GM19025 (cell line): ENCODE results near the gene SEMA3E.

Experiments
- ATAC-seq: cut with Tn5 transposase; IDR thresholded peaks from one replicate; pipeline ENCODE4 v1.9.1; 2021; ENCODE audit warnings: mild to moderate bottlenecking, low read depth, moderate library complexity; ENCODE audit not compliant: unreplicated experiment

SEMA3E gene

DNA sequence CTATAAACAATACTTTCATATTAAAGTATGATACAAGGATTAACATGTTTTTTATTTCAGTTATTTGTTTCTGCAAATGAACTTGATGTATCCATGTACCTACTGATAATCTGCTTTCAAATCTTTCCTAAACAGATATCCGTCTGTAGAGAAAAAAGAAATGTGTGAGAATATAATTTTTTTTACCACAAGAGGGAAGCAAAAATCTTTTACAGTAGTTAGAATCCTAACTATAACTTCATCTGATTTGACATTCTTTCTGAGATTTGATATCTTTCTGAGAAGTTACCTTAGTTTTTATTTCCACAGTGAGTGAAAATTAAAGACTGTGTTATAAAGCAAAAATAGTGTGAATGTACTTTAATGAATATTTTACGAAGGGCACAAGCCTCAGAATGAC is 282.3 kb downstream of the SEMA3E start:
- ATAC-seq: no peak

DNA sequence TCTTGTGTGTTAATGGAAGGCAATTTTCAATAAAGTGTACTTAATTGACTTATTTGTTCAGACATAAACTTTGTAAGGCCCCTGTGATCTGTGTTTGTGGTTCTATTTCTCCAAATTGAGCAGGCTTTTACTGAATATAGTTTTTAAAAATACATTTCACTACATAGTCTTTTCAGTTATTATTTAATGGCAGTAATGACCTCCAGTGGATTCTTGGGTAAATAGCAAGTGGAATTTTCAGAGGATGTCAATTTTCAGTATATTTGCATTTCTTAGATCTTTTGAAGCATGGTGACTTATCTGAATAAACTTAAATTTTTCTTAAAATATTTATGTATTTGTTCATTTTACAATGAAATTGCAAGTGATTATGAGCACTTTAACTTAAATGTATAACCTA is 283.2 kb downstream of the SEMA3E start:
- no peak for ATAC-seq

DNA sequence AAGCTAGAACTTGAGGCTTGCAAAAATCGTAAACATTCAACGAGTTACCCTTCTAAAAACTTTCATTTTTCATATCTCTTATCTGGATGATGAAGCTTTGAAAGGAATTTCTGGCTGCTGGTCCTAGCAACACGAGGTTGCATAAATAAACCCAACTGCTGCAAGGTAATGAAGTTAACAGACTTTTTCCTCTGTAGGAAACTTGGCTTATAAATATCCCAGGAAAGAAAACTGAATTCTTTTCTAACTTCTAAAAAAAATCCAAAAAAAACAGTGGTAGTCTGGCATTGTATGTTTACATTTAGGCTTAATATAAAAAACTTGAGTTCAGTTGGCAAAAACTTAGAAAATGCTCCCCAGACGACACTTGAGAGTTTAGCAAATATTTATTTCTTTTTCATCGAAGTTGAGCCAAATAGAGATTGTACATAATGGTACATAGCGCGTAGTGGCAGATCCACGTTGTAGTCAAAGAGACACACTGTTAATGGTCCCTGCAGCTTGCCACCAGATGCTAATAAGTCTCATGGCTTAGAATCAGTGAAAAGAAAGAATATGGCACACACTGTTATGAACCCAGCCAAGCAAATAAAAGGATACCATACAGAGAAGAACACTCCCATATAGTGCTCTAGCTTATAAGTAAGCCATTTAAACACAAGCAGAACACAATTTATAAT is 285.9 kb downstream of the SEMA3E start:
- no peak for ATAC-seq

DNA sequence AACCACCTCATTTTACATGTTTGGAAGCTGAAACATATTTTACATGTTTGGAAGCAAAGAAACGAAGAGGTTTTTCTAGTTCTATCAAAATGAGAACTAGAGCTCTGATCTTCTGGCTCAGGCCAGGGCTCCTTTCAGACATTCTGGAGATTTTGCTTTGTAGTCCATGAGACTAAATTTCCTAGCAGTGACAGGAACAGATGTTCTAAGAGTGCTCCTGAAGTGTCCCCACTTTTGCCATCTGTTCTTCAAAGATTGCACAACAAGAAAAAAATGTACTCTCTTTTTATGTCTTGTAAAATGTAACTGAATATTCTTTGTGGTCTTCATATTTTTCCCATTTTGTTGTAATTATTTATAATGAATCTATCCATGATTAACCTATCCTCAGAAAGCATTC is 289.8 kb downstream of the SEMA3E start:
- no peak for ATAC-seq

DNA sequence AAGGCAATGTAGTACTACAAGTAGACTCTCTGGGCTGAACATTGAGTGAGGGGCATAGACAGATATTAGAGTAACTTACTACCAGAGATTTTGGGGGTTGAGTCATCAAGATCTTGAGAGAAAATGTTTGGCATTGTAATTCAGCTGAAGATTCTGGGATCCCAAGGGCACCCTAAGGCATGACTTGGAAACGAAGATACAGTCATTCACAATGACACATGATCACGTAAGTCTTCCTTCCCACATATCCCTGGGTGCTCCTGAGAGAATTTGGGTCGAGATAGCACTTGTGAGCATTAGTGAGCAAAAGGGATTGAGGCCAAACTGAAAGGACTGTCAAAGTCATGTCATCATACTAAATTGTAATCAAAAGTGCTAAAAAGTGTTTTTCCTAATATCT is 293.8 kb downstream of the SEMA3E start:
- ATAC-seq: no peak

DNA sequence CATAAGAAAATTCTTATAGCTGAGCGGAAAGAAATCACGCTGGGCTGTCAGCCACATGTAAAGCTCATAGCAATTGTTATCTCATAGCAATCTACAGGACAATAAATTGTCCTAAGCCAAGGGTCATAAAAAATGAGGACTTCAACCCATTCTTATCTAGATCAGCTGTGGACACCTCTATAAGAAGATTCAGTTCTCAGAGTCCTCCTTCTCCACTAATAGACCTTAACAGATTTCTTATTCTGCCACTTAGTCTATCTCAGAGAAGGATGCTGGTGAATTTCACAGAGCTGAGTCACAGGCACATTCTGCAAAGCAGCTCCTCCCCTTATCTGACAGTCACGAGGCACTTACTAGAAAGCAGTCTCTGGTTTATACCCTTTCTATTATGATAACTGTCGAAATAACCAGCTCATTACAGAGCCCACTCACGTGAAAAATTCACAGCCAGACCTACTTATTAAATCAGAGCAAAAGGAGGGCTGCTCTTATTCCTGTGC is 300.9 kb downstream of the SEMA3E start:
- no peak for ATAC-seq

DNA sequence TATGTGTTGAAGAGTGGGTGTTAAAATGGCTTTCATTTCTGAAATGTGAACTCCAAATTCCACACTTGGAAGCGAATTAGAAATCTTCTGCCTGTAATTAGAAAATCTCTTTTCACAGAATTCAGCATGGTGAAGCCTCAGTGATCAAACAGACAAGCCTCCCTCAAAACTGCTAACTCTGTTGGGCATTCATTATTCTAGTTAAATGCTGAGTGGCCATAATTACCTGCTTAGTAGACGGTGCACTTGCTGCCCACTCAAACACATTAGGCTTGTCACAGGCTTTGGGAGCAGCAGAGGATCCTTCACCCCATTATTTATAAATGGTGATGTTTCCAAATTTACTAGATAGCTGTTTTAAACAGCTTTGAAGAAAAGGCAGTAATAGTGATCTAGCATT is 309.0 kb downstream of the SEMA3E start:
- ATAC-seq: no peak

DNA sequence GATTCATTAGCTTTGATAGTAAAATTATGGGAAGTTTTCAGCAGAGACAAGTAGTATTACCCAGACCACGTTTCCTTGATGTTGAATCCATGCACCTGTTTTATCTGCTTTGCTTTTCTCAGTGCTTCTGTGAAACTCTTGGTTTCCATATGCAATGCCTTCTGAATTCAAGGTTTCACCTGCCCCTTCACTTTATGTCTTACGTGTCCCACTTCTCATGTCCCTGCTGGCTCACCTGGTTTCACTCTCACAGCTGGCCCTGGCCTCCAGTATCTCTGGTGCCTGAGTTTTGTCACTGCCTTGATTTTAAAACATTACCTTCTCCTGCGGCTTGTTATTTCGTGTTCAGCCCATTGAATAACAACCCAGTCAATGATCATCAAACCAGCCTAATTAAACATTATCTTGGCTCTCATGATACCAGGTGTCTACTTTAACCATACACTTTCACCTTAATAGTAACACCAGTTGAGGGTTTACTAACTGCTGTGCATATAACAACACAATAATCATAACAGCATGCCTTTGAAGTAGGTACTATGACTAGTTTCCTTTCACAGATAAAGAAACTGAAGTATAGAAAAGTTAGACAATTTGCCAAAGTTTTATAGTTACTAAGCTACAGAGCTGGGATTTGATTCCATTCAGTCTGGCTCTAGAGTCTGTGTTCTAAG is 310.5 kb downstream of the SEMA3E start:
- ATAC-seq: no peak

DNA sequence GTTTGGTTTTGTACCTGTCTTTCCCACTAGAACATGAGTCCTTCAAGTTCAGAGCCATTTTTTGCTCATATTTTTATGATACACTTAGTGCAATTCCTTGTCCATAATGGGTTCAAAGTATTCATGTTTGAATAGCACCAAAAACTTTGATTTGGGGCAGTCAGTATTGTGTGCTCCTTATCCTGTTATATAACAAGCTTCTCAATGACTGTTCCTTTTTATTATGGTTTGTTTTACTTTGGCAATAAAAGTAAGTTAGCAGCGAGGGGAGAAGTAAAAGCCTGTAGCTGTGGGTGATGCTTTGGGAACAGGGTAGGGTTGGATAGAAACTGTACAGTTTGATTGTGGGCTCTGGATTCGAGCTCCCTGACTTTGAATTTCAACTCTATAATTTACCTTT is 311.9 kb downstream of the SEMA3E start:
- no peak for ATAC-seq

DNA sequence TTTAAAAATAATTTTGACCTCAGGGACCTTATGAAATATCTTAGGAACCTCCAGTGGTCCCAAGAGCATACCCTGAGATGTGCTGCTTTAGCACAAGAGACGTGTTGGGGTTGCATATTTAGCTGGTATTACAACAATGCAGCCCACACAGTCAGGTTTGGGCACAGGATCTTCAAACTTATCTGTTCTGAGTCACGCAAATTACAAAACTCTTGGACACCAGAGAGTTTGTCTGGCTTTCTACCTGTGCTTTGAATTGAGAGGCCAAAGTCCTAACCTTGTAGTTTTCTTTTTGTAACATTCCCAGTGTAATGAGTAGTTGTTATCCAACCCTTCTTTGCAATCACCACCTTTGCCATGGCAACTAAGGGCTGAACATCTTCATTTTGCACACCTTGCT is 322.7 kb downstream of the SEMA3E start:
- no peak for ATAC-seq

DNA sequence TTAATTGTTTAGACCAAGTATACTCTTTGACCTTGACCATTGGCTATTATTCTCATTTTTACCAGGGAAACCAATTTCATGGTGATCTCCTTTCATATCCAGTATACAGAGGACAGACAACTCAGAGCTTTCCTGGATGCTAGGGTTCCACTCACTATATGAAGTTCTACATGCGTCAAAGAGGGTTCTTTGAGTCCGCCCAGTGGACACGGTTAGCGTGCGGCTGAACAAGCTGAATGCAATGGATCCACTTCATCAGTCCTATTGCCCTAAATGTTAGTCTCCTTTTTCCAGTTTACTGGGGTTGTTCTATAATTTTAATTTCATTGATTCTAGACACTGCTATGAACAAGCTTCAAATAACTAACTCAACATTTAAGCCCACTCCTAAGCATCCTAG is 323.9 kb downstream of the SEMA3E start:
- no peak for ATAC-seq

DNA sequence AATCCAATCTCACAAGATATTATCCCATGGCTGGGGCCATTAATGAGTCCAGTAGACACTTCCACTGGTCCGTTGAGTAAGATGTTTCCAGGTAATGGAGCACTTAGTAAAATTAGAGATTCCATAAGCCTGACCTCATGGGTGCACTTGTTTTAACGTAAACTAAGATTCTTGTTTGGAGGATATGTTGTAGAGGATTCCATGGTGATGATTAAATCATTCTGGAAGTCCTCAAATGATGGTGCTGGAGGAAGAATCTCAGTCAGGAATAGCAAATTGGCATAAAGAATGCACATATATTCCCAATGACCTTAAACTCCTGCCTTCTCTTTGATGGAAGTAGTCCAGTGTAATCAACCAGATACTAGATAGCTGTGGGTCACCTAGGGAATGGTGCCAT is 324.3 kb downstream of the SEMA3E start:
- no peak for ATAC-seq

DNA sequence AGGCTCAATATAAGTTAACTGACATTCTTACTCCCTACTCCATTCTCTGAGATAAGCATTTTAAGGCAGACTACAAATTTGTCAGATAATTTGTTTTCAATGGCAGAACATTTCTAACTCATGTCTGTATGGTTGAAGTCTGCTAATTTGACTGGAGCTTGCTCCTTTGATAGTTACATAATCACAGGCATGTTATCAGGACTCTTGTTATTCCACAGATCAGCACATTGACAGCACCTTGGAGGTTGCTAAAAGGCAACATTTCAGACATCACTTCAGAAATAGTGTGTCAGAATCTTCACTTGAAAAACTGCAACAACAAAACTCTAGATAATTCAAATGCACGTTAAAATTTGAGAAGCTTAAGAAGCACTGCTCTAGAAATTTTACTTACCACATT is 327.9 kb downstream of the SEMA3E start:
- ATAC-seq: no peak

DNA sequence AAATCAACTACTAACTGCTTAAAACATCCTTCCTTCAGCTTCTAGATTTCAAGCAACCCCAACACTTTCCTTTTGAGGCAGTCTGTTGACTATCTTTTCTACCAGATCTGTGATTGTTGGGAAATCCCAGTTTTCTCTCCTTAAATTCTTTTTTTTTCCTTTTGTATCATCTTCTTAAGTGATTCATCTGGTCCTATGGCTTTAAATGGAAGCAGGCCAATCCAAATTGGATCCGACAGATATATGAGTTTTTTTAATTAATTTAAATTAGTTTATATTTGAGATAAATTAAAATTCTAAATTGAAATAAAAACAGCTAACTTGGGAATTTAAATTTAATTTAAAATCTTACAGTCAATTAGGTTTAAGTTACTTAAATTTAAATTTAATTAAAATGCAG is 335.0 kb downstream of the SEMA3E start:
- ATAC-seq: no peak
